HG03060 (cell line): Measurements from ENCODE around the gene DOCK9.
"Not testable (repeated sequence)": the region's sequence is repeated elsewhere in the genome, so short reads cannot be mapped to it uniquely, and the experiment has no call there.

ENCODE experiments used
- ATAC-seq: cut with Tn5 transposase; IDR thresholded peaks from one replicate; pipeline ENCODE4 v1.9.1; 2021; ENCODE audit warnings: low read depth, moderate number of reproducible peaks; ENCODE audit not compliant: unreplicated experiment

The DOCK9 gene

DNA sequence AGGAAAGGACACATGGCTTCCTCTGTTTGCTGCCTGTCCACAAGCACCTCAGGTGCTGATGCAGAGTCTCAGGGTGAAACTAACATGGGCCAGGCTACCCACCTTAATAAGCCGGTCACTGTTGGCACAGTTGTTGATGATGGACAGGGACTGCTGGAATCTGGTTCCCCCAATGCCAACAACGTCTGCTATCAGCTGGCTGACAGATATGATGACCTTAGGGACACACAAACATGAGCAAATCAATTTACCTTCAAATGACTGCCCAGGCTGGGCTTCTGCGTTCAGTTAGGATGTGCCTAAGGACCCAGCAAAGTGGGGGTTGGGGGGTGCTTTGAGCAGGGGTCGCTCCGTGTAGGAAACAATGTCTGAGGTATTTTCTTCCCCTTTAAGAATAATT lies 148.3 kb downstream of the DOCK9 start:
- no peak for ATAC-seq

- no peak for ATAC-seq
These were observed 149.2 kb downstream of the DOCK9 start for GRCh38 chr13:98828614-98829013.

DNA sequence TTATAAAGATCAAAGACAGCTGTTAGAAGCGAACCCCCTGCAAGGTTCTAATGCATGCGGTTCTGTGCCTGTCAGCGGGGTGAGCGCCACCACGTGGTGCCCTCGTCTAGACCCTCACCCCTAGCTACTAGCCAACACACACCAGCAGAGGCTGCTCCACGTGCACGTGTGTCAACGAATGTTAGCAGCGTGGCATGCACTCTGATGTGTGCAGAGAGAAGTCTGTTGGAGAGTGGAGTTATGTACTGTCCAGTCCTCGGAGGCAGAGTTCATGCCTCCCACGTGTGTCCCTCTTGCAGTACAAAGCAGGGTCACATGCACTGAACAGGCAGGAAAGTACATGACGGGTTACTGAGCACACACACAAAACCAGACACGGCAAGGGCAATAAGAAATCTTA lies 150.4 kb downstream of the DOCK9 start:
- no peak for ATAC-seq

DNA sequence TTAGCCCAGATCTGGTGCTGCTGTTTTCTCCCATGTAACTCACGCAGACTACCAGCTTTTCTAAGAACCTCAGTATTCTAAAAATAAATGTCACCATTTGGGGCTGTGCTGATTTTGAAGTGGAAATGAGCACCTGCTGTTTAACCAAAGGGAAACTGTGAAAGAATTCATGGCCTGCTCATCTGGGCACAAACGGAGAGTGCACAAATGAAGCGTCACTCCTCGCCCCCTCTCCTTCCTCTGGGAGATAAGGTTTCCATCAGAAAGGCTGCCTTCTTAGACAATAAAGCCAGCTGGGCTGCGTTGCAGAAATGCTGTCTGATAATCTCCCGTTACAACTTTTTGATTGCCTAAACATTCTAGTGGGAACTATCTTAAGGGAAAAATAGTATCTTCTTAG lies 151.7 kb downstream of the DOCK9 start:
- no peak for ATAC-seq

GRCh38 chr13:98825659-98826058 lies 152.2 kb downstream of the DOCK9 start:
- no peak for ATAC-seq

- ATAC-seq = no peak
These were observed 153.3 kb downstream of the DOCK9 start for GRCh38 chr13:98824376-98825160.

GRCh38 chr13:98823442-98823841 lies 154.4 kb downstream of the DOCK9 start:
- no peak for ATAC-seq

DNA sequence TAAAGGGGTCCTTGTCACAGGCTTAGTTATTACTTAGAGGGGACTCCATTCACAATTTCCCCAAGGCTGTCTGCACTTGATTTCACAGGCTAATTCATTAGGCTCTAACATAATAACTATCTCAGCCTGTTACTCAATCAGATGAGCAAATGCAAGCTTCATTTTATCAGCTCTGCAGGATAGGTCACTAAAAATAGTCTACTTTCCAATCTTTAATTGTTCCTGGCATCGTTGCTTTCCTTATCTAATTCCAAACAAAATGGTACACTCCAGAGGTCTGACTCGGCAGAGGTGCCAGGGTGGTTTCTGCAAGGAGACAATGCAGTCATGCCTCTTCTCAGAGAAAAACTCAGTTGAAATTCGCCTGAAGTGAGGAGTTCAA lies 155.6 kb downstream of the DOCK9 start:
- ATAC-seq = no peak

GRCh38 chr13:98821372-98822224 lies 156.3 kb downstream of the DOCK9 start:
- ATAC-seq = no peak

- ATAC-seq = no peak
These were observed 157.0 kb downstream of the DOCK9 start for GRCh38 chr13:98820744-98821371.

GRCh38 chr13:98820300-98820699 lies 157.6 kb downstream of the DOCK9 start:
- ATAC-seq = no peak

- ATAC-seq = no peak
These were observed 158.4 kb downstream of the DOCK9 start for GRCh38 chr13:98819382-98820010.

GRCh38 chr13:98816406-98816805 lies 161.5 kb downstream of the DOCK9 start:
- ATAC-seq = no peak

DNA sequence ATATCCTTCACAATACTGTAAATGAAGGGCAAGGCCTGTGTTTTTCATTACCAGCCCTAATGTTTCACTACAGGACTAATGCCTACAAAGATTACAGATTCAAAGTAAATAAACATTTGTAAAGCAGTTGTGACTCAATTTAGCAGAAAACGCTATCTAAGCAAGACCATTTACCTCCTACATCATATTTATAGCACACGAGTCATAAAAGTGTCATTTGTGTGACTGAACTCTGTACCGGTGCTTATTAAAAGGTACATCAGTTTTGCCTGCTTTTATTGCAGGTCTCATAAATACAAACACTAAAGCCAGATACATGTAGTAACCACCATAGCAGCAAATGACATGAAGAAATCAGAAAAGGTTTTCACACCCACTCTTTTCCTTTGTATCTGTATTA lies 163.9 kb downstream of the DOCK9 start:
- no peak for ATAC-seq

DNA sequence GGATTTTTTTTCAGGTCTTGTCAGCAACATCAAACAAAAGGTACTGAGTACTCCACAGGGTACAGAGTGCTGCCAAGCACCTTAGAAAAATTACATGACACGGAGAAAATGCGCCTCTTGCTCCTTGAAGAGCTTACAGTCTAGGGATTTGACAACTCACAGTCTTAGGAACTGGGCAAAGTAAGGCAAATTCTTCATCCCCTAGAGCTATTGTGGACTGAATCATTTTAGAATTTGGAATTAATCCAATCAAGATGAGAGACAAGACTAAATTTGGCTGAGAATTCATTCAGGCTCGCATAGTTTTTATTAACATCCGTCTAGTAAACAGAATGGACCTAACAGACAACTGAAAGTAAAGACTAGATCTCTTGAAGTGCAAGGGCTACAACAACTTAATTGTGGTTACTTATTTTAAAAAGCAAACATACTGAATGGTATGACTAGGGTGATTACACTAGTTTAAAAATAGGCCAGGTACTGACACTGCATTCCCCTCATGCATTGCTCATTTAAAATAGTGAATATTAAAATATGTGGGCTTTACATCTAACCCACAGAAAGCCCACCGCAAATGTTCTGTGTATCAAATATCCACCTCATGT lies 165.6 kb downstream of the DOCK9 start:
- not testable (repeated sequence) for ATAC-seq

GRCh38 chr13:98810746-98811145 lies 167.1 kb downstream of the DOCK9 start:
- no peak for ATAC-seq

GRCh38 chr13:98809345-98809777 lies 168.5 kb downstream of the DOCK9 start:
- no peak for ATAC-seq

DNA sequence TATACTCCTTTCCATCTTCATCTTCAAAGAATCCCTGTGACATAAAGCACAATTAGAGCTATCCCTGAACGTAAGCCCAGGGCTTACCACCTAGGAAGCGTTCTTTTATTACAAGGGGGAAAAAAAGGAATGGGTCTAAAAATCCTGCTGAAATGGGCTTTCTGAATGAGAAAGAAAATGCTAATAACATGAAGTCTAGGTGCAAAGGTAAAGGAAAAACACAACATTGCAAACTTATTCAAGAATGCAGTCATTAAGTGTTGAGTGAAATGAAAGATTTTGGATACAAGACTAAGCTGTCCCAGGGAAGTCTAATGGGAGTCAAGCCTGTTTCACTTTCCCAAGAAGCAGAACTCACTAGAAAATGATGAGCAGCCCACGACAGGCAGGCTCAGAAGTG lies 170.1 kb downstream of the DOCK9 start:
- ATAC-seq = no peak

DNA sequence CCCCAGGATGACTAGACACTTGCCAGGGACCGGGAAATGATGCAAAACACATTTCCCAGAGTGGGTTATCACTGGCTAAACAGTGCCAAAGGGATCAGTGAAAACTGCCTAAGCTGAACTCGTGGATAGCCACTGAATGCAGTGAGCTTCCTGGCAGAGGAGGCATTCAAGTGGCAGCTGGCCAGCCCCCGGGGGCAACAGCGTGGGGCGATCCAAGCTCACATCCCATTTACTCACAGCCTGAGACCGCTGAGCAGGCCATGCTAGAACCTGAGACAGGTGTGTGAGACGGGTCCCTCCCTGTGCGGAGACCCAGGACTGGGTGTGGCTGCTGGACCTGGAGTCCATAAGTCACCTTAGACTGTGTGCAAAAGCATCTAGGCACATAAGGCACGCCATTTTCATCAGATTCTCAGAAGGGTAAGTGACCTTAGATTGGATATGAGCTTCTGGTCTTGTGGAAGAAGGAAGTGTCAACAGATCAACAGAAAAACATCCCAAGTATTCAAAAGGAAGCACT lies 173.5 kb downstream of the DOCK9 start:
- ATAC-seq = no peak

GRCh38 chr13:98803921-98804320 lies 173.9 kb downstream of the DOCK9 start:
- ATAC-seq = no peak
